GM12878 (cell line): Measurements from ENCODE around the gene BRAT1. TPM values are rescaled to one million over a fixed set of nuclear protein-coding genes. Genes with fewer than 3 reads are reported as not detected.

Experiments
- ATAC-seq: fragments of 200-7000 bp; cut with Tn5 transposase; 3 replicates; pipeline ENCODE4 v1.9.1; 2020; ENCODE audit warnings: mild to moderate bottlenecking, moderate library complexity
- BruUV-seq: library from RNA; stranded (reverse); fragments of 400-500 nt; replicated peaks from 2 replicates; lab custom pipeline; 2021; lab: Mats Ljungman, UMichigan
- CTCF ChIA-PET: fragments of 300-600 bp; sonication (Branson Sonifier 250); formaldehyde crosslinking; extraction: SDS; loops from one replicate; lab custom pipeline; 2021; ENCODE audit warnings: inconsistent platforms; lab: Yijun Ruan, JAX
- POLR2A ChIA-PET: fragments of 350-600 bp; formaldehyde crosslinking; extraction: SDS; loops from one replicate; lab custom pipeline; 2021; ENCODE audit warnings: inconsistent platforms; lab: Charles Lee
- RAD21 ChIA-PET: fragments of 300-600 bp; sonication (Branson Sonifier 250); formaldehyde crosslinking; loops from one replicate; lab custom pipeline; 2023; ENCODE audit warnings: antibody characterized with exemption; ENCODE audit not compliant: unreplicated experiment; lab: Charles Lee
- SMC1A ChIA-PET: fragments of 300-600 bp; sonication (Branson Sonifier 250); formaldehyde crosslinking; loops from one replicate; lab custom pipeline; 2023; ENCODE audit not compliant: unreplicated experiment, uncharacterized antibody; lab: Charles Lee
- DNase-seq: peaks from one replicate; pipeline ENCODE4 v3.0.0-alpha.2; 2011; ENCODE audit warnings: low read depth, low spot score
- FAIRE-seq: peaks from 3 replicates; lab custom pipeline; 2011; peaks lifted over from hg19 to GRCh38; lab: Jason Lieb, UNC
- H2AFZ ChIP-seq: 2 replicates; pipeline ENCODE4 v1.6.0; 2011; ENCODE audit warnings: low read depth, low read length, control low read depth; ENCODE audit not compliant: control insufficient read depth
- H3K27ac ChIP-seq: 2 replicates; pipeline ENCODE4 v1.5.1; 2011; ENCODE audit warnings: control low read depth; ENCODE audit not compliant: control insufficient read depth, insufficient read depth
- H3K27me3 ChIP-seq, 2 experiments: replicated peaks in 1 of 2; 2 replicates each; pipeline versions ENCODE4 v1.6.0 to v1.6.1; 2011; ENCODE audit warnings: low read length in 1 of 2; ENCODE audit not compliant: control insufficient read depth in 2 of 2, insufficient read depth in 2 of 2
- H3K36me3 ChIP-seq, 2 experiments: 2 replicates each; pipeline ENCODE4 v1.5.1; 2011; ENCODE audit warnings: low read length in 1 of 2; ENCODE audit not compliant: control insufficient read depth in 2 of 2, insufficient read depth in 2 of 2
- H3K4me1 ChIP-seq: 2 replicates; pipeline ENCODE4 v1.6.1; 2011; ENCODE audit warnings: mild to moderate bottlenecking, low read length, moderate library complexity, mixed read lengths; ENCODE audit not compliant: control insufficient read depth, insufficient read depth
- H3K4me2 ChIP-seq: 2 replicates; pipeline ENCODE4 v1.6.0; 2011; ENCODE audit warnings: control low read depth; ENCODE audit not compliant: control insufficient read depth, insufficient read depth
- H3K4me3 ChIP-seq: fragments of 200-600 bp; sonication (generic); 2 replicates; pipeline ENCODE4 v1.5.1; 2016
- H3K79me2 ChIP-seq: 2 replicates; pipeline ENCODE4 v1.6.0; 2011; ENCODE audit warnings: low read length; ENCODE audit not compliant: control insufficient read depth, insufficient read depth
- H3K9ac ChIP-seq: 2 replicates; pipeline ENCODE4 v1.8.0; 2011; ENCODE audit warnings: low read length, control low read depth, mixed read lengths; ENCODE audit not compliant: control insufficient read depth, insufficient read depth
- H3K9me3 ChIP-seq: replicated peaks from 3 replicates; pipeline ENCODE4 v1.5.1; 2011; ENCODE audit warnings: mild to moderate bottlenecking, low read length; ENCODE audit not compliant: control insufficient read depth, insufficient read depth
- H4K20me1 ChIP-seq: 2 replicates; pipeline ENCODE4 v1.6.0; 2011; ENCODE audit not compliant: control insufficient read depth, insufficient read depth
- IKZF1 ChIP-seq: fragments of 450-650 bp; conservative IDR thresholded peaks from 2 replicates; pipeline ENCODE4 v1.6.1; 2017; ENCODE audit warnings: antibody characterized with exemption, mild to moderate bottlenecking
- POU2F2 ChIP-seq: IDR thresholded peaks from 3 replicates; pipeline ENCODE4 v1.6.1; 2011; ENCODE audit warnings: low read depth, mild to moderate bottlenecking, low read length, borderline replicate concordance
- SRF ChIP-seq, 2 experiments: IDR thresholded peaks; 2 replicates each; pipeline ENCODE4 v1.6.1; 2011; ENCODE audit warnings: low read depth in 2 of 2, low read length in 2 of 2, mild to moderate bottlenecking in 1 of 2, moderate library complexity in 1 of 2
- WGBS: methylation state at CpG from one replicate; pipeline ENCODE4 v1.1.6; 2016; ENCODE audit warnings: low lambda C conversion rate; ENCODE audit not compliant: insufficient replicate concordance, insufficient coverage; ENCODE audit errors: missing lambda C conversion rate; 5-methylcytosine and 5-hydroxymethylcytosine counted together
- in situ Hi-C: fragments of 300-500 bp; cut with MboI; formaldehyde crosslinking; loops from 9 replicates; pipeline ENCODE4 v1.14.3; 2018; ENCODE audit warnings: mixed read lengths
- intact Hi-C: fragments of 100-400 bp; cut with micrococcal nuclease; formaldehyde crosslinking; loops from one replicate; pipeline ENCODE4 v1.14.2; 2022; ENCODE audit not compliant: unreplicated experiment
- polyA plus RNA-seq, 11 experiments: library from polyadenylated mRNA; depleted of rRNA in 4 of 11; unstranded in 6 of 11; stranded (reverse) in 5 of 11; fragments of >200 nt; fragmentation: Nextera tagmentation in 4 of 11; fragmentation: Illumina TruSeq in 1 of 11; extraction: Ambion mirVana in 4 of 11; extraction: Trizol in 1 of 11; gene quantifications; 1 replicate in 1 of 11; 2 replicates in 10 of 11; pipeline versions ENCODE4 v1.2.1 to v1.2.3, GENCODE V29; 2011 to 2016; ENCODE audit warnings: inconsistent platforms in 2 of 11, missing spikeins in 2 of 11, low read depth in 1 of 11
- total RNA-seq, 4 experiments: library from RNA; depleted of rRNA in 3 of 4; stranded (reverse); fragments of >200 nt in 3 of 4; fragmentation: Illumina TruSeq in 1 of 4; extraction: Trizol in 1 of 4; gene quantifications; 2 replicates each; pipeline versions ENCODE4 v1.2.1 to v1.2.3, GENCODE V29; 2013 to 2021
- TF ChIP-seq, protein P1 (sequence below): fragments of 450-650 bp; IDR thresholded peaks from 2 replicates; pipeline ENCODE4 v1.6.1; 2014; ENCODE audit warnings: mild to moderate bottlenecking

The BRAT1 gene
- total and polyA plus RNA-seq, 10 of the 15 experiments (the other 5 are each of a cell fraction or from before 2014, with no cell fraction given), result 0.13 to 53.3 (median 16.0) TPM

DNA sequence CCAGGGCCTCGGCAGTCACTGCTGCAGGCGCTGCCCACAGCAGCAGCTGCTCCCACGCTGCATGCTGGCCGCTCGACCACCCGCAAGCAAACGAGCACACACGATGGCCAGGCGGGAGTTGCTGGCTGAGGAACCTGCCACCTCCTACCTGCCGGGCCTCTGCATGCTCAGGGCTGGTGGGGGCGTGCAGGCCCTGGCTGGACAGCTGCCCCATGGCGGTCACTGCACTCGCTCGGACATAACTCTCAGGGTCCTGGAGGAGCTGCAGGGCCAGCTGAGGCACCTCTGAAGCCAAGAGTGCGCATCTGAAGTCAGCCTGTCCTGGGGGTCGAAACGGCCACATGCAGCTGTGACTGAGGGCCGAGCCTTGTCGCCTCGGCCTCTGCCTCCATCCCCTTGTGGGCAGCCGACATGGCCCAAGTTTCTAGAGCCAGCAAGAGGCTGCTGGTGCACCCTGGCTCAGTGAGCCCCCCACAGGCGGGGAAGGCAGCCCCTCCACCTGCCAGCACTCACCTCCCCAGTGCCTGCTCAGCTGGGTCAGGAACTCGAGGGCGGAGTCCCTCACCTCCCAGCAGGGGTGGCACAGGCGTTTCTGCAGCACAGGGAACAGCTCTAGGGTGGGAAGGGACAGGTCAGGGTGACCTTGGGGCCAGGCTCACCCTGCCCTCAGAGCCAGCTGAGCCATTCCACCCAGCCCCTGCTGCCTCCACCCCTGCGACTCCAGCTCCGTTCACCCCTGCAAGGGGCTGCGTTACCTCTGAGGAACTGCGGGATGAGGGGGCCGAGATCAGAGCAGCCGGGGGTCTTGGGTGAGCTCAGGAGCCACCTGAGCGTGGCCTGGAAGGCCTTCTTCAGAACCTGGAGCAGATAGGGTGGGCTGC is 16.1 kb downstream of the BRAT1 start:
- Histone ChIP-seq H3K9ac (no peak overlapping the region), H3K36me3 (peaks cover 0 to 19% of the 10 kb centered on the region in 2 experiments; a peak in 2 of 4 replicates), H3K4me1 (no peaks in the 10 kb centered on the region), H4K20me1 (no peaks in the 10 kb centered on the region), H3K27me3 (no peaks in the 10 kb centered on the region), H3K4me3 (no peak overlapping the region), H3K27ac (no peak overlapping the region), H3K9me3 (no peaks in the 10 kb centered on the region), H3K79me2 (no peaks in the 10 kb centered on the region), H3K4me2 (no peak overlapping the region), H2AFZ (no peak overlapping the region)
- ATAC-seq (no peak), FAIRE-seq (no peak), DNase-seq (no peak)
- 95% methylated on average over 32 of the region's 32 CpGs for WGBS
- in situ Hi-C loops, result no loop called here
- ChIA-PET SMC1A (no interaction called here), POLR2A (no interaction called here), CTCF (no interaction called here), RAD21 (no interaction called here)
- TF ChIP-seq SRF (IDR thresholded peaks at IDR 0.05; ENCODE audit: low read depth in 2 of 2, low read length in 2 of 2) (no peak), IKZF1 (no peak), POU2F2 (no peak)
- TF ChIP-seq, protein P1, sequence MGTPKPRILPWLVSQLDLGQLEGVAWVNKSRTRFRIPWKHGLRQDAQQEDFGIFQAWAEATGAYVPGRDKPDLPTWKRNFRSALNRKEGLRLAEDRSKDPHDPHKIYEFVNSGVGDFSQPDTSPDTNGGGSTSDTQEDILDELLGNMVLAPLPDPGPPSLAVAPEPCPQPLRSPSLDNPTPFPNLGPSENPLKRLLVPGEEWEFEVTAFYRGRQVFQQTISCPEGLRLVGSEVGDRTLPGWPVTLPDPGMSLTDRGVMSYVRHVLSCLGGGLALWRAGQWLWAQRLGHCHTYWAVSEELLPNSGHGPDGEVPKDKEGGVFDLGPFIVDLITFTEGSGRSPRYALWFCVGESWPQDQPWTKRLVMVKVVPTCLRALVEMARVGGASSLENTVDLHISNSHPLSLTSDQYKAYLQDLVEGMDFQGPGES, result no peak
- intact Hi-C loops, result no loop called here
- no TSS peak for BruUV-seq
